GM23248 (cell line): ENCODE data around the gene LIMCH1. TPM values are rescaled to one million over a fixed set of nuclear protein-coding genes. Genes with fewer than 3 reads are reported as not detected.

Experiments
- DNase-seq: peaks from one replicate; pipeline ENCODE4 v3.0.0-alpha.2; 2015
- H2AFZ ChIP-seq: fragments of 200-600 bp; sonication (generic); 2 replicates; pipeline ENCODE4 v1.6.1; 2016; ENCODE audit warnings: antibody characterized with exemption
- H3F3A ChIP-seq: fragments of 200-600 bp; sonication (generic); 2 replicates; pipeline ENCODE4 v1.6.1; 2016; ENCODE audit warnings: mild to moderate bottlenecking, antibody characterized with exemption, mixed run types; ENCODE audit not compliant: insufficient read depth
- H3K27ac ChIP-seq: fragments of 200-600 bp; sonication (generic); 2 replicates; pipeline ENCODE4 v1.5.1; 2016; ENCODE audit warnings: mild to moderate bottlenecking
- H3K27me3 ChIP-seq: fragments of 200-600 bp; sonication (generic); replicated peaks from 2 replicates; pipeline ENCODE4 v1.6.1; 2016; ENCODE audit warnings: mild to moderate bottlenecking; ENCODE audit not compliant: insufficient read depth
- H3K36me3 ChIP-seq: fragments of 200-600 bp; sonication (generic); 2 replicates; pipeline ENCODE4 v1.6.1; 2016; ENCODE audit warnings: low read depth, mild to moderate bottlenecking
- H3K4me1 ChIP-seq: fragments of 200-600 bp; sonication (generic); 2 replicates; pipeline ENCODE4 v1.6.1; 2016; ENCODE audit warnings: mild to moderate bottlenecking; ENCODE audit not compliant: insufficient read depth
- H3K4me2 ChIP-seq: fragments of 200-600 bp; sonication (generic); one replicate; pipeline ENCODE4 v1.6.1; 2016; ENCODE audit warnings: mild to moderate bottlenecking; ENCODE audit not compliant: unreplicated experiment
- H3K4me3 ChIP-seq: fragments of 200-600 bp; sonication (generic); 2 replicates; pipeline ENCODE4 v1.5.1; 2016; ENCODE audit warnings: mild to moderate bottlenecking
- H3K79me2 ChIP-seq: fragments of 200-600 bp; sonication (generic); 2 replicates; pipeline ENCODE4 v1.6.1; 2016; ENCODE audit warnings: mild to moderate bottlenecking; ENCODE audit not compliant: insufficient read depth
- H3K9ac ChIP-seq: fragments of 200-600 bp; sonication (generic); 2 replicates; pipeline ENCODE4 v1.6.1; 2016; ENCODE audit warnings: mild to moderate bottlenecking
- H3K9me2 ChIP-seq: fragments of 200-600 bp; sonication (generic); 2 replicates; pipeline ENCODE4 v1.6.1; 2016; ENCODE audit warnings: mixed run types, mild to moderate bottlenecking, moderate library complexity; ENCODE audit not compliant: insufficient read depth
- H3K9me3 ChIP-seq: fragments of 200-600 bp; sonication (generic); one replicate; pipeline ENCODE4 v1.6.1; 2017; ENCODE audit warnings: low read depth
- H4K20me1 ChIP-seq: fragments of 200-600 bp; sonication (generic); 2 replicates; pipeline ENCODE4 v1.6.0; 2016; ENCODE audit not compliant: insufficient read depth
- EZH2 ChIP-seq: fragments of 200-600 bp; sonication (generic); IDR thresholded peaks from 2 replicates; pipeline ENCODE4 v1.6.1; 2018; ENCODE audit warnings: antibody characterized with exemption, mild to moderate bottlenecking; ENCODE audit not compliant: insufficient read depth, poor library complexity, severe bottlenecking
- EZH2phosphoT487 ChIP-seq: fragments of 200-600 bp; sonication (generic); IDR thresholded peaks from 2 replicates; pipeline ENCODE4 v1.6.1; 2018; ENCODE audit warnings: antibody characterized with exemption, moderate library complexity, mild to moderate bottlenecking, low read depth; ENCODE audit not compliant: insufficient read depth
- whole genome bisulfite sequencing, 2 experiments: methylation state at CpG; one replicate each; pipeline ENCODE4 v1.1.6; 2015 to 2017; ENCODE audit warnings: low lambda C conversion rate in 2 of 2, low coverage in 1 of 2; ENCODE audit errors: missing lambda C conversion rate in 2 of 2; 5-methylcytosine and 5-hydroxymethylcytosine counted together
- in situ Hi-C: fragments of 300-500 bp; cut with MboI; formaldehyde crosslinking; loops from 2 replicates; pipeline ENCODE4 v1.15.0; 2020
- polyA plus RNA-seq: library from polyadenylated mRNA; unstranded; fragments of >200 nt; fragmentation: Nextera tagmentation; extraction: Ambion mirVana; gene quantifications from 2 replicates; pipeline ENCODE4 v1.2.1, GENCODE V29; 2016
- total RNA-seq: library from RNA; depleted of rRNA; stranded (reverse); fragments of >200 nt; shearing (Covaris generic); gene quantifications from 2 replicates; pipeline ENCODE4 v1.2.3, GENCODE V29; 2014

LIMCH1 gene
- total and polyA plus RNA-seq, 2 experiments from 2014 or later: 17.4 to 22.2 TPM

GRCh38 chr4:41590591-41590990 is 52.6 kb downstream of the LIMCH1 start:
- WGBS, 2 experiments: 27 to 29% methylated on average over 3 of the region's 3 CpGs

GRCh38 chr4:41594432-41594831 is 56.5 kb downstream of the LIMCH1 start:
- in situ Hi-C loops: no loop called here
- Histone ChIP-seq H3K4me2 (no peak overlapping the region), H3F3A (no peaks in the 10 kb centered on the region), H3K27me3 (peaks cover 4% of the 10 kb centered on the region; the same call in 1 of the 2 replicates), H3K79me2 (no peaks in the 10 kb centered on the region), H2AFZ (no peak overlapping the region), H3K27ac (no peak overlapping the region), H3K36me3 (no peaks in the 10 kb centered on the region), H3K4me3 (no peak overlapping the region), H3K4me1 (no peaks in the 10 kb centered on the region), H3K9me2 (no peaks in the 10 kb centered on the region), H3K9ac (no peak overlapping the region), H3K9me3 (no peaks in the 10 kb centered on the region), H4K20me1 (no peaks in the 10 kb centered on the region)
- peak; percentile 7 for DNase-seq
- TF ChIP-seq EZH2 (no peak), EZH2phosphoT487 (no peak)
- 17 to 28% methylated on average over 3 of the region's 3 CpGs for WGBS, 2 experiments

More at GRCh38 chr4:41590591-41590990, 52.6 kb downstream of the LIMCH1 start:
- TF ChIP-seq EZH2: no peak
- TF ChIP-seq EZH2phosphoT487: no peak
- H3K27ac ChIP-seq: no peak overlapping the region
- no peaks in the 10 kb centered on the region for H3K9me2 ChIP-seq
- H3K4me3 ChIP-seq: no peak overlapping the region
- H3K79me2 ChIP-seq: no peaks in the 10 kb centered on the region
- no peaks in the 10 kb centered on the region for H3K4me1 ChIP-seq
- DNase-seq: no peak
- H3K9ac ChIP-seq: no peak overlapping the region
- H3K9me3 ChIP-seq: no peaks in the 10 kb centered on the region
- no peak overlapping the region for H3K4me2 ChIP-seq
- in situ Hi-C loops: no loop called here
- H3F3A ChIP-seq: no peaks in the 10 kb centered on the region
- H3K27me3 ChIP-seq: no peaks in the 10 kb centered on the region
- no peaks in the 10 kb centered on the region for H4K20me1 ChIP-seq
- no peak overlapping the region for H2AFZ ChIP-seq
- no peaks in the 10 kb centered on the region for H3K36me3 ChIP-seq

- Histone ChIP-seq H3K27ac (no peak overlapping the region), H2AFZ (no peak overlapping the region), H3K9ac (no peak overlapping the region), H3K4me3 (no peak overlapping the region), H3K36me3 (no peaks in the 10 kb centered on the region), H3K4me2 (no peak overlapping the region), H3K79me2 (no peaks in the 10 kb centered on the region), H3F3A (no peaks in the 10 kb centered on the region), H3K4me1 (peaks cover 4% of the 10 kb centered on the region; the same call in 1 of the 2 replicates), H3K9me3 (no peaks in the 10 kb centered on the region), H3K27me3 (peaks cover 4% of the 10 kb centered on the region; the same call in 1 of the 2 replicates), H3K9me2 (no peaks in the 10 kb centered on the region), H4K20me1 (no peaks in the 10 kb centered on the region)
- in situ Hi-C loops: no loop called here
- DNase-seq: no peak
- TF ChIP-seq EZH2phosphoT487 (no peak), EZH2 (no peak)
These were observed 59.5 kb downstream of the LIMCH1 start for GRCh38 chr4:41597494-41597893.

GRCh38 chr4:41598580-41598979 is 60.6 kb downstream of the LIMCH1 start:
- in situ Hi-C loops: no loop called here
- WGBS, 2 experiments: 44 to 49% methylated on average over 2 of the region's 2 CpGs
- no peaks in the 10 kb centered on the region for H3K36me3 ChIP-seq
- peaks cover 4% of the 10 kb centered on the region; the same call in 1 of the 2 replicates for H3K4me1 ChIP-seq
- no peak overlapping the region for H3K4me3 ChIP-seq
- no peaks in the 10 kb centered on the region for H4K20me1 ChIP-seq
- no peaks in the 10 kb centered on the region for H3K9me3 ChIP-seq
- no peaks in the 10 kb centered on the region for H3K79me2 ChIP-seq
- no peak overlapping the region for H3K4me2 ChIP-seq
- TF ChIP-seq EZH2phosphoT487 (no peak), EZH2 (no peak)
- no peaks in the 10 kb centered on the region for H3F3A ChIP-seq
- DNase-seq: no peak
- no peak overlapping the region for H2AFZ ChIP-seq
- H3K27me3 ChIP-seq: peaks cover 4% of the 10 kb centered on the region; the same call in 1 of the 2 replicates
- H3K9ac ChIP-seq: no peak overlapping the region
- no peaks in the 10 kb centered on the region for H3K9me2 ChIP-seq
- no peak overlapping the region for H3K27ac ChIP-seq

- Histone ChIP-seq H3K4me2 (no peak overlapping the region), H2AFZ (no peak overlapping the region), H3K27ac (no peak overlapping the region), H3F3A (no peaks in the 10 kb centered on the region), H3K36me3 (no peaks in the 10 kb centered on the region), H3K4me1 (peaks cover 4% of the 10 kb centered on the region; the same call in 1 of the 2 replicates), H3K79me2 (no peaks in the 10 kb centered on the region), H3K9ac (no peak overlapping the region), H3K4me3 (no peak overlapping the region), H3K9me2 (no peaks in the 10 kb centered on the region), H3K9me3 (no peaks in the 10 kb centered on the region), H4K20me1 (no peaks in the 10 kb centered on the region), H3K27me3 (peaks cover 4% of the 10 kb centered on the region; the same call in 1 of the 2 replicates)
- DNase-seq: no peak
- TF ChIP-seq EZH2phosphoT487 (no peak), EZH2 (no peak)
- in situ Hi-C loops: no loop called here
These were observed 61.3 kb downstream of the LIMCH1 start for GRCh38 chr4:41599192-41599786.
